ENCODE results near the gene NR3C1.

The NR3C1 gene

DNA sequence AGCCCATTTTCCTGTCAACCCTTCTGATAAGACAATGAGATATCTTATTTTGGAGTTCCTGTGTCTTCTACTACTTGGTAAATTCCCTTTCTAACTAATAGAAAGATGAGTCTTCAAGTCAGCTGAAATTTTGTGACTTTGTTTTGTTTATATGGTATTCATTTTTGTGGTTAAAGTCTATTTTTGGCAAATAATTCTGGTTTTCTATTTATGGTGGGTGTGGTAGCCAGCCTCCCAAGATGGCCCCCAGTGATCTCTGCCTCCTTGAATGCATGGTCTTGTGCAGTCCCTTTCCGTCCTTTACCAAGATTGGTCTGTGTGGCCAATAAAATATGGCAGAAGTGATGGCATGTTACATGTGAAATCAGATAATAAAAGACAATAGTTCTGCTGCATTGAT, 91.5 kb downstream of the NR3C1 start:
- Histone ChIP-seq H3K9me2 (replicated peaks; ENCODE audit: insufficient read depth, low read length) (no peaks in the 10 kb centered on the region), H3F3A (ENCODE audit: insufficient read depth) (peaks cover 18% of the 10 kb centered on the region), H4K20me1 (ENCODE audit: low read depth, low read length) (no peaks in the 10 kb centered on the region; the same call in 1 of the 2 replicates), H3K9me3 (ENCODE audit: insufficient read depth, low read length) (no peaks in the 10 kb centered on the region), H3K27me3 (ENCODE audit: low read length) (no peaks in the 10 kb centered on the region), H3K79me2 (ENCODE audit: insufficient read depth, low read length) (peaks cover 70% of the 10 kb centered on the region), H3K36me3 (ENCODE audit: low read length) (peaks cover 60% of the 10 kb centered on the region), H3K9ac (ENCODE audit: low read length) (no peak overlapping the region), H3K4me3 (ENCODE audit: insufficient read depth, low read length, poor library complexity, severe bottlenecking) (no peak overlapping the region), H3K27ac (ENCODE audit: low read depth, low read length) (no peak overlapping the region), H3K4me2 (ENCODE audit: low read depth, low read length, poor library complexity, severe bottlenecking) (no peak overlapping the region), H2AFZ (ENCODE audit: low read depth, low read length, severe bottlenecking) (no peak overlapping the region)
- TF ChIP-seq EZH2phosphoT487 (conservative IDR thresholded peaks at IDR 0.05; ENCODE audit: low read length), result no peak
- TF ChIP-seq, protein P1, sequence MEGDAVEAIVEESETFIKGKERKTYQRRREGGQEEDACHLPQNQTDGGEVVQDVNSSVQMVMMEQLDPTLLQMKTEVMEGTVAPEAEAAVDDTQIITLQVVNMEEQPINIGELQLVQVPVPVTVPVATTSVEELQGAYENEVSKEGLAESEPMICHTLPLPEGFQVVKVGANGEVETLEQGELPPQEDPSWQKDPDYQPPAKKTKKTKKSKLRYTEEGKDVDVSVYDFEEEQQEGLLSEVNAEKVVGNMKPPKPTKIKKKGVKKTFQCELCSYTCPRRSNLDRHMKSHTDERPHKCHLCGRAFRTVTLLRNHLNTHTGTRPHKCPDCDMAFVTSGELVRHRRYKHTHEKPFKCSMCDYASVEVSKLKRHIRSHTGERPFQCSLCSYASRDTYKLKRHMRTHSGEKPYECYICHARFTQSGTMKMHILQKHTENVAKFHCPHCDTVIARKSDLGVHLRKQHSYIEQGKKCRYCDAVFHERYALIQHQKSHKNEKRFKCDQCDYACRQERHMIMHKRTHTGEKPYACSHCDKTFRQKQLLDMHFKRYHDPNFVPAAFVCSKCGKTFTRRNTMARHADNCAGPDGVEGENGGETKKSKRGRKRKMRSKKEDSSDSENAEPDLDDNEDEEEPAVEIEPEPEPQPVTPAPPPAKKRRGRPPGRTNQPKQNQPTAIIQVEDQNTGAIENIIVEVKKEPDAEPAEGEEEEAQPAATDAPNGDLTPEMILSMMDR (IDR thresholded peaks at IDR 0.05; ENCODE audit: insufficient read depth, low read length, poor library complexity, severe bottlenecking), result no peak

DNA sequence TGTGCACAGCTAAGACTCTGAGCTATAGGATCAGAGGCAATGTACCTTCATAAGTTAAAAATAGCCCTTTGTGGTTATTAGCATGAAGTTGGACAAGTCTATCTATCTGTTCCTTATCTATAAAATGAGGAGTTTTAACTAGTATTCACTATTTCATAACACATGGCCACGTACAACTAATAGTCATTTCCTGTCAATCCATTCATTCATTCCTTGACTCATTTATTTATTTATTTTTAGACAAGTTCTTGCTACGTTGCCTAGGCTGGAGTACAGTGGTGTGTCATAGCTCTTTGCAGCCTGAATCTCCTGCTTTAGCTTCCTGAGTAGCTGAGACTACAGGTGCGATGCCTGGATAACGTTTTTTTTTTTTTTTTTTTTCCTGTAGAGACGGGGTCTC, 92.1 kb downstream of the NR3C1 start:
- no peak overlapping the region for H3K9ac ChIP-seq (ENCODE audit: low read length)
- H3K4me2 ChIP-seq (ENCODE audit: low read depth, low read length, poor library complexity, severe bottlenecking), result no peak overlapping the region
- no peak overlapping the region for H3K27ac ChIP-seq (ENCODE audit: low read depth, low read length)
- H3K9me2 ChIP-seq (replicated peaks; ENCODE audit: insufficient read depth, low read length), result no peaks in the 10 kb centered on the region
- H3K36me3 ChIP-seq (ENCODE audit: low read length), result peaks cover 60% of the 10 kb centered on the region
- no peak for TF ChIP-seq EZH2phosphoT487 (conservative IDR thresholded peaks at IDR 0.05; ENCODE audit: low read length)
- TF ChIP-seq, protein P1 (IDR thresholded peaks at IDR 0.05; ENCODE audit: insufficient read depth, low read length, poor library complexity, severe bottlenecking), result no peak
- no peaks in the 10 kb centered on the region; the same call in 1 of the 2 replicates for H4K20me1 ChIP-seq (ENCODE audit: low read depth, low read length)
- H3F3A ChIP-seq (ENCODE audit: insufficient read depth), result peaks cover 18% of the 10 kb centered on the region
- peaks cover 65% of the 10 kb centered on the region for H3K79me2 ChIP-seq (ENCODE audit: insufficient read depth, low read length)
- H3K9me3 ChIP-seq (ENCODE audit: insufficient read depth, low read length), result no peaks in the 10 kb centered on the region
- H3K27me3 ChIP-seq (ENCODE audit: low read length), result no peaks in the 10 kb centered on the region
- no peak overlapping the region for H2AFZ ChIP-seq (ENCODE audit: low read depth, low read length, severe bottlenecking)
- no peak overlapping the region for H3K4me3 ChIP-seq (ENCODE audit: insufficient read depth, low read length, poor library complexity, severe bottlenecking)

DNA sequence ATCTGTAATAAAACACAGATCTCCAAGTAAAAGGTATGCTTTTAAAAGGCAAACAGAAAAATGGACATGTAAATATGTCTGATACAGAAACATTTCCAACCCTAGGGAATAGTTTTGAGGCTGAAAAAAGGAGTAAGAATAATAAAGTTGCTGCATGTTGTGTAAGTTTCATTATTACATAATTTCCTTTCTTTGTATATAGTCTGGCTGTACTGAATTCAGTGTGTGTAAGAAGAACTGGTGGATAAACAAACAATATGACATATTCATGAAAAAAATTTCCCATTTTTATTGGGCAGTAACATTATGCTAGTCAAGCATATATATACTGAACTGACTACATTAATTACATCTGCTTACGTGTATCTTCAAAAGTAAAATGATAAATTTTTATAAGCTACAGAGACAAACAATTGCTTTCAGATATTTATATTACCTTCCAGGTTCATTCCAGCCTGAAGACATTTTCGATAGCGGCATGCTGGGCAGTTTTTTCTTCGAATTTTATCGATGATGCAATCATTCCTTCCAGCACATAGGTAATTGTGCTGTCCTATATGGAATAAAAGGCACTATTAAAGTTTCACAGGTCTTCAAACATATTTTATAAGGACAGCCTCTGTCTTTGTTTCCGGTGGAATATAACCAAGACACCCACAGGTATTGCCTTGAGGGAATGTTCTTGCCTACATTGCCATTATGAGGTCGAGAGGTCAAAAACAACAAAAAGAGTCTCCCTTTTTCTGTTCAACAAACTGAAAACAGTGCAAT, 93.6 kb downstream of the NR3C1 start:
- H4K20me1 ChIP-seq (ENCODE audit: low read depth, low read length), result no peaks in the 10 kb centered on the region; the same call in 1 of the 2 replicates
- TF ChIP-seq, protein P1 (IDR thresholded peaks at IDR 0.05; ENCODE audit: insufficient read depth, low read length, poor library complexity, severe bottlenecking), result no peak
- no peak for TF ChIP-seq EZH2phosphoT487 (conservative IDR thresholded peaks at IDR 0.05; ENCODE audit: low read length)
- no peaks in the 10 kb centered on the region for H3K9me3 ChIP-seq (ENCODE audit: insufficient read depth, low read length)
- peaks cover 7% of the 10 kb centered on the region; the same call in 1 of the 2 replicates for H3F3A ChIP-seq (ENCODE audit: insufficient read depth)
- H3K4me2 ChIP-seq (ENCODE audit: low read depth, low read length, poor library complexity, severe bottlenecking), result no peak overlapping the region
- H2AFZ ChIP-seq (ENCODE audit: low read depth, low read length, severe bottlenecking), result no peak overlapping the region
- no peaks in the 10 kb centered on the region for H3K9me2 ChIP-seq (replicated peaks; ENCODE audit: insufficient read depth, low read length)
- peaks cover 64% of the 10 kb centered on the region for H3K79me2 ChIP-seq (ENCODE audit: insufficient read depth, low read length)
- H3K9ac ChIP-seq (ENCODE audit: low read length), result no peak overlapping the region
- H3K27me3 ChIP-seq (ENCODE audit: low read length), result no peaks in the 10 kb centered on the region
- no peak overlapping the region for H3K27ac ChIP-seq (ENCODE audit: low read depth, low read length)
- H3K4me3 ChIP-seq (ENCODE audit: insufficient read depth, low read length, poor library complexity, severe bottlenecking), result no peak overlapping the region
- H3K36me3 ChIP-seq (ENCODE audit: low read length), result peaks cover 71% of the 10 kb centered on the region
